GM12878 (cell line): ENCODE measurements around the gene UGT1A7.

Experiments
- BMI1 ChIP-seq: fragments of 450-650 bp; IDR thresholded peaks from 2 replicates; pipeline ENCODE4 v1.6.1; 2016; ENCODE audit warnings: mild to moderate bottlenecking, moderate library complexity, borderline replicate concordance
- CEBPB ChIP-seq, 2 experiments: fragments of 150-350 bp in 1 of 2; IDR thresholded peaks; 2 replicates each; pipeline ENCODE4 v1.6.1; 2012 to 2014; ENCODE audit warnings: low read depth in 2 of 2, low read length in 2 of 2, borderline replicate concordance in 1 of 2, inconsistent platforms in 1 of 2
- GATAD2B ChIP-seq: fragments of 450-650 bp; conservative IDR thresholded peaks from 2 replicates; pipeline ENCODE4 v1.6.1; 2017; ENCODE audit warnings: low read depth, mild to moderate bottlenecking, moderate library complexity
- NFYB ChIP-seq: IDR thresholded peaks from 2 replicates; pipeline ENCODE4 v1.6.1; 2011; ENCODE audit warnings: low read depth, mild to moderate bottlenecking, low read length, improper control_type of control experiment, moderate library complexity; ENCODE audit not compliant: insufficient read depth
- PAX5 ChIP-seq: IDR thresholded peaks from 2 replicates; pipeline ENCODE4 v1.6.1; 2011; ENCODE audit warnings: low read depth, low read length, borderline replicate concordance
- RAD51 ChIP-seq: fragments of 450-650 bp; IDR thresholded peaks from 2 replicates; pipeline ENCODE4 v1.6.1; 2016; ENCODE audit warnings: moderate library complexity, mild to moderate bottlenecking, inconsistent platforms
- SIN3A ChIP-seq: IDR thresholded peaks from 2 replicates; pipeline ENCODE4 v1.6.1; 2012; ENCODE audit warnings: low read depth, low read length, improper control_type of control experiment
- SMARCA5 ChIP-seq: fragments of 450-650 bp; IDR thresholded peaks from 2 replicates; pipeline ENCODE4 v1.6.1; 2017; ENCODE audit warnings: mild to moderate bottlenecking
- ZZZ3 ChIP-seq: IDR thresholded peaks from 2 replicates; pipeline ENCODE4 v1.6.1; 2011; ENCODE audit warnings: low read depth; ENCODE audit not compliant: control insufficient read depth, insufficient read length
- TF ChIP-seq, protein P1 (sequence below), 3 experiments: IDR thresholded peaks in 2 of 3; conservative IDR thresholded peaks in 1 of 3; 2 replicates each; pipeline ENCODE4 v1.5.1; 2011; ENCODE audit warnings: low read depth in 3 of 3, low read length in 3 of 3, mild to moderate bottlenecking in 3 of 3, control low read depth in 2 of 3, moderate library complexity in 2 of 3, inconsistent platforms in 1 of 3, mixed read lengths in 1 of 3; ENCODE audit not compliant: control insufficient read depth in 2 of 3, insufficient read depth in 1 of 3; ENCODE audit errors: extremely low read depth in 1 of 3
- TF ChIP-seq, protein P2 (sequence below): fragments of 450-650 bp; formaldehyde crosslinking; IDR thresholded peaks from 2 replicates; pipeline ENCODE4 v1.4.0; 2020; ENCODE audit warnings: mild to moderate bottlenecking, moderate library complexity

DNA sequence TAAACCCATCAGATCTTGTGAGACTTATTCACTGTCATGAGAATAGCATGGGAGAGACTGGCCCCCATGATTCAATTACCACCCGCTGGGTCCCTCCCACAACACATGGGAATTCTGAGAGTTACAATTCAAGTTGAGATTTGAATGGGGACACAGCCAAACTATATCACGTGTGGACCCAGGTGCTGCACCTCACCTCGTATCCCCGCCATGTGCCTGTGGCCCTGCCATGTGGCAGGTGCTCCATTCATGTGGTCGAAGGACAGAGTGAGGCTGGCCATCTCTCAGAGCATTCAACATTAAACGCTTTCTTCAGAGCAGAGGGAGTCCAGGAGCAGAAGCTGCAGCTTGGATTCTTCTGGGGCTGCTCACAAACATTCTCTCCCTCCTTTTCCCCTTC lies 128.7 kb downstream of the UGT1A7 start:
- TF ChIP-seq CEBPB (IDR thresholded peaks at IDR 0.05; ENCODE audit: borderline replicate concordance in 1 of 2, low read depth in 2 of 2, low read length in 2 of 2) (no peak), RAD51 (no peak), SIN3A (no peak), GATAD2B (no peak), SMARCA5 (no peak), PAX5 (no peak), ZZZ3 (no peak), BMI1 (no peak), NFYB (no peak)
- TF ChIP-seq, protein P1, sequence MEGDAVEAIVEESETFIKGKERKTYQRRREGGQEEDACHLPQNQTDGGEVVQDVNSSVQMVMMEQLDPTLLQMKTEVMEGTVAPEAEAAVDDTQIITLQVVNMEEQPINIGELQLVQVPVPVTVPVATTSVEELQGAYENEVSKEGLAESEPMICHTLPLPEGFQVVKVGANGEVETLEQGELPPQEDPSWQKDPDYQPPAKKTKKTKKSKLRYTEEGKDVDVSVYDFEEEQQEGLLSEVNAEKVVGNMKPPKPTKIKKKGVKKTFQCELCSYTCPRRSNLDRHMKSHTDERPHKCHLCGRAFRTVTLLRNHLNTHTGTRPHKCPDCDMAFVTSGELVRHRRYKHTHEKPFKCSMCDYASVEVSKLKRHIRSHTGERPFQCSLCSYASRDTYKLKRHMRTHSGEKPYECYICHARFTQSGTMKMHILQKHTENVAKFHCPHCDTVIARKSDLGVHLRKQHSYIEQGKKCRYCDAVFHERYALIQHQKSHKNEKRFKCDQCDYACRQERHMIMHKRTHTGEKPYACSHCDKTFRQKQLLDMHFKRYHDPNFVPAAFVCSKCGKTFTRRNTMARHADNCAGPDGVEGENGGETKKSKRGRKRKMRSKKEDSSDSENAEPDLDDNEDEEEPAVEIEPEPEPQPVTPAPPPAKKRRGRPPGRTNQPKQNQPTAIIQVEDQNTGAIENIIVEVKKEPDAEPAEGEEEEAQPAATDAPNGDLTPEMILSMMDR (IDR thresholded peaks at IDR 0.05 in 2 of 3, conservative IDR thresholded peaks at IDR 0.05 in 1 of 3; ENCODE audit: control insufficient read depth in 2 of 3, extremely low read depth in 1 of 3, insufficient read depth in 1 of 3, low read depth in 3 of 3, low read length in 3 of 3), result no peak
- TF ChIP-seq, protein P2, sequence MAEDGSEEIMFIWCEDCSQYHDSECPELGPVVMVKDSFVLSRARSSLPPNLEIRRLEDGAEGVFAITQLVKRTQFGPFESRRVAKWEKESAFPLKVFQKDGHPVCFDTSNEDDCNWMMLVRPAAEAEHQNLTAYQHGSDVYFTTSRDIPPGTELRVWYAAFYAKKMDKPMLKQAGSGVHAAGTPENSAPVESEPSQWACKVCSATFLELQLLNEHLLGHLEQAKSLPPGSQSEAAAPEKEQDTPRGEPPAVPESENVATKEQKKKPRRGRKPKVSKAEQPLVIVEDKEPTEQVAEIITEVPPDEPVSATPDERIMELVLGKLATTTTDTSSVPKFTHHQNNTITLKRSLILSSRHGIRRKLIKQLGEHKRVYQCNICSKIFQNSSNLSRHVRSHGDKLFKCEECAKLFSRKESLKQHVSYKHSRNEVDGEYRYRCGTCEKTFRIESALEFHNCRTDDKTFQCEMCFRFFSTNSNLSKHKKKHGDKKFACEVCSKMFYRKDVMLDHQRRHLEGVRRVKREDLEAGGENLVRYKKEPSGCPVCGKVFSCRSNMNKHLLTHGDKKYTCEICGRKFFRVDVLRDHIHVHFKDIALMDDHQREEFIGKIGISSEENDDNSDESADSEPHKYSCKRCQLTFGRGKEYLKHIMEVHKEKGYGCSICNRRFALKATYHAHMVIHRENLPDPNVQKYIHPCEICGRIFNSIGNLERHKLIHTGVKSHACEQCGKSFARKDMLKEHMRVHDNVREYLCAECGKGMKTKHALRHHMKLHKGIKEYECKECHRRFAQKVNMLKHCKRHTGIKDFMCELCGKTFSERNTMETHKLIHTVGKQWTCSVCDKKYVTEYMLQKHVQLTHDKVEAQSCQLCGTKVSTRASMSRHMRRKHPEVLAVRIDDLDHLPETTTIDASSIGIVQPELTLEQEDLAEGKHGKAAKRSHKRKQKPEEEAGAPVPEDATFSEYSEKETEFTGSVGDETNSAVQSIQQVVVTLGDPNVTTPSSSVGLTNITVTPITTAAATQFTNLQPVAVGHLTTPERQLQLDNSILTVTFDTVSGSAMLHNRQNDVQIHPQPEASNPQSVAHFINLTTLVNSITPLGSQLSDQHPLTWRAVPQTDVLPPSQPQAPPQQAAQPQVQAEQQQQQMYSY (CRISPR knock-in tag), result no peak
